ENCODE results near the gene FCHSD1. TPM values are rescaled to one million over a fixed set of nuclear protein-coding genes. Genes with fewer than 3 reads are reported as not detected.
"Not testable (repeated sequence)": the region's sequence is repeated elsewhere in the genome, so short reads cannot be mapped to it uniquely, and the experiment has no call there.

The FCHSD1 gene
- polyA plus RNA-seq, 6 donors from 2014 or later = 4.9 to 12.1 (median 8.2) TPM

GRCh38 chr5:141617128-141617527 lies 34.1 kb downstream of the FCHSD1 start:
- peaks cover 41 to 73% (median 43%) of the 10 kb centered on the region in 3 donors for H3K4me1 Mint-ChIP-seq

GRCh38 chr5:141615991-141616720 lies 35.1 kb downstream of the FCHSD1 start:
- no peaks in the 10 kb centered on the region for H3K27me3 Mint-ChIP-seq
- DNase-seq = no peak

More at GRCh38 chr5:141617128-141617527, 34.1 kb downstream of the FCHSD1 start:
- Mint-ChIP-seq H3K27ac (peak overlapping the region in 5 of 6 donors; percentile 93 to 98 (median 96)), H3K4me3 (peak overlapping the region; percentile 91 to 99 (median 98)), H3K9me3 (no peaks in the 10 kb centered on the region), H3K27me3 (no peaks in the 10 kb centered on the region), H3K36me3 (peaks cover 0 to 19% of the 10 kb centered on the region in 2 donors)
- DNase-seq = no peak
- no peak for ATAC-seq (ENCODE audit: low read depth in 2 of 2)

GRCh38 chr5:141613344-141613743 lies 37.9 kb downstream of the FCHSD1 start:
- peaks cover 0 to 13% of the 10 kb centered on the region in 2 donors for H3K36me3 Mint-ChIP-seq
- ATAC-seq (ENCODE audit: low read depth in 2 of 2) = no peak

More at GRCh38 chr5:141615991-141616720, 35.1 kb downstream of the FCHSD1 start:
- H3K4me3 Mint-ChIP-seq = peak overlapping the region; percentile 70 to 98 (median 96)
- H3K36me3 Mint-ChIP-seq = peaks cover 0 to 16% of the 10 kb centered on the region in 2 donors
- H3K27ac Mint-ChIP-seq = peak overlapping the region in 5 of 6 donors; percentile 14 to 95 (median 40)
- peaks cover 40 to 76% (median 46%) of the 10 kb centered on the region in 3 donors for H3K4me1 Mint-ChIP-seq
- no peak for ATAC-seq (ENCODE audit: low read depth in 2 of 2)
- no peaks in the 10 kb centered on the region for H3K9me3 Mint-ChIP-seq

DNA sequence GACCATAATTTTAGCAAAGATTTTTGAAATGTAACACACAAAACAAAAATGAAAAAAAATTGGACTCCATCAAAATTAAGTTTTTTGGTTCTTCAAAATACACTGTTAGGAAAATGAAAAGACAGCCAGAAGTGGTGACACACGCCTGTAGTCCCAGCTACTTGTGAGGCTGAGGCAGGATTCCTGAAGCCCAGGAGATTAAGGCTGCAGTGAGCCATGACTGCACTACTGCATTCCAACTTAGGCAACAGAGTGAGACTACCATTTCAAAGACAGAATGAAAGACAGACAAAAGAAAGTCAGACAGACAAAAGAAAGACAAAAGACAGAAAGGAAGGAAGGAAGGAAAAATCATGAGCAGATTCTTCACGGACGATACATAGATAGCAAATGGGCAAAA lies 39.9 kb downstream of the FCHSD1 start:
- peak overlapping the region in 3 of 6 donors; percentile 17 to 72 (median 32) for H3K27ac Mint-ChIP-seq
- no peak overlapping the region for H3K4me3 Mint-ChIP-seq
- no peaks in the 10 kb centered on the region for H3K9me3 Mint-ChIP-seq
- peaks cover 41 to 81% (median 61%) of the 10 kb centered on the region in 3 donors for H3K4me1 Mint-ChIP-seq
- no peaks in the 10 kb centered on the region for H3K27me3 Mint-ChIP-seq
- peaks cover 0 to 8% of the 10 kb centered on the region in 2 donors for H3K36me3 Mint-ChIP-seq
- no peak for ATAC-seq (ENCODE audit: low read depth in 2 of 2)
- DNase-seq = no peak

More at GRCh38 chr5:141613344-141613743, 37.9 kb downstream of the FCHSD1 start:
- Mint-ChIP-seq H3K27me3 (no peaks in the 10 kb centered on the region), H3K27ac (peak overlapping the region in 3 of 6 donors; percentile 6 to 72 (median 33)), H3K9me3 (no peaks in the 10 kb centered on the region), H3K4me3 (no peak overlapping the region), H3K4me1 (peaks cover 48 to 81% (median 63%) of the 10 kb centered on the region in 3 donors)
- no peak for DNase-seq

- not testable (repeated sequence) for ATAC-seq (ENCODE audit: low read depth in 2 of 2); H3K36me3 Mint-ChIP-seq; H3K4me3 Mint-ChIP-seq; DNase-seq; H3K27me3 Mint-ChIP-seq; H3K9me3 Mint-ChIP-seq
- Mint-ChIP-seq H3K27ac (peak overlapping the region in 4 of 6 donors; percentile 35 to 58 (median 52)), H3K4me1 (peaks cover 43 to 78% (median 65%) of the 10 kb centered on the region in 3 donors)
Measured at GRCh38 chr5:141609921-141610320, 41.3 kb downstream of the FCHSD1 start.

DNA sequence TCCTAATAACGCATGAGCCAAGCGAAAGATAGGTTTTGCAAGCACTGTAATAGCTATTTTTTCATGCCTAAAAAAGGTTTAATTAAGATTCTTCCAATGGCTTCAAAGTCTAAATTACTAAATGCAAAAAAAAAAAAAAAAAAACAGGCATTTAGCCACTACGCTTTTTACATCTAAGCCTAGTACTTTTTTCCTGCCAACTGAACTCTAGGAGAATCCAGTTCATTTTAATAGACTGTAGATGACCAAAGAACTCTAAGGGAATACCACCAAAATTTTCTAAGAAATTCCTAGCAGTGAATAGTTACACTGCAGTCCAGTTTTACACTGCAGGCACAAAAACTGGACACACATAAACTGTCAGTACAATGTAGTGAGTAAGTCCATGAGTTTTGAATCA lies 42.2 kb downstream of the FCHSD1 start:
- no peak for DNase-seq
- Mint-ChIP-seq H3K4me1 (peaks cover 49 to 81% (median 73%) of the 10 kb centered on the region in 3 donors), H3K36me3 (peaks cover 0 to 8% of the 10 kb centered on the region in 2 donors), H3K9me3 (no peaks in the 10 kb centered on the region), H3K27me3 (no peaks in the 10 kb centered on the region), H3K27ac (no peak overlapping the region), H3K4me3 (no peak overlapping the region)
- no peak for ATAC-seq (ENCODE audit: low read depth in 2 of 2)

GRCh38 chr5:141608557-141608956 lies 42.7 kb downstream of the FCHSD1 start:
- DNase-seq (no peak), ATAC-seq (ENCODE audit: low read depth in 2 of 2) (no peak)
- Mint-ChIP-seq H3K4me3 (no peak overlapping the region), H3K27me3 (no peaks in the 10 kb centered on the region), H3K4me1 (peaks cover 52 to 81% (median 74%) of the 10 kb centered on the region in 3 donors), H3K36me3 (peaks cover 0 to 8% of the 10 kb centered on the region in 2 donors), H3K27ac (peak overlapping the region; percentile 49 to 81 (median 70)), H3K9me3 (no peaks in the 10 kb centered on the region)

DNA sequence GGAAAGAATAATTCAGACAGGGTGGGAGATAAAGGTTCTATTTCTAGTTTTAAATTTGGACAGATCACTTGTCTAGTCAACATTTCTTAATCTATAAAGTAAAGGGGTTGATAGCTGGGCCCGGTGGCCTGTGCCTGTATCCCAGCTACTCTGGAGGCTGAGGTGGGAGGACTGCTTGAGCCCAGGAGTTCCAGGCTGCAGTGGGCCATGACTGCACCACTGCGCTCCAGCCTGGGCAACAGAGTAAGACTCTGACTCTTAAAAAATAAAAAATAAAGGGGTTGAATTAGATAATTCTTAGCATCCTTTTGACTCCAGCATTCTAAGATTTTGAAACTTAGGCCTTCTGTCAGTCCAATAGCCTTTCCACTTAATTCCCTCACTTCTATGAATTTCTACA lies 43.2 kb downstream of the FCHSD1 start:
- Mint-ChIP-seq H3K27me3 (no peaks in the 10 kb centered on the region), H3K4me1 (peaks cover 49 to 76% (median 70%) of the 10 kb centered on the region in 3 donors), H3K9me3 (no peaks in the 10 kb centered on the region), H3K36me3 (peaks cover 0 to 8% of the 10 kb centered on the region in 2 donors), H3K4me3 (peak overlapping the region in 2 of 8 donors; percentile 9 to 15), H3K27ac (peak overlapping the region in 5 of 6 donors; percentile 69 to 94 (median 73))
- ATAC-seq (ENCODE audit: low read depth in 2 of 2) (no peak), DNase-seq (no peak)

GRCh38 chr5:141605523-141606277 lies 45.5 kb downstream of the FCHSD1 start:
- Mint-ChIP-seq H3K9me3 (no peaks in the 10 kb centered on the region), H3K4me3 (peak overlapping the region; percentile 6 to 82 (median 66)), H3K36me3 (no peaks in the 10 kb centered on the region), H3K27me3 (no peaks in the 10 kb centered on the region), H3K4me1 (peaks cover 49 to 69% (median 55%) of the 10 kb centered on the region in 3 donors), H3K27ac (peak overlapping the region; percentile 57 to 94 (median 82))
- DNase-seq = peak; percentile 80
- ATAC-seq (ENCODE audit: low read depth in 2 of 2) = peak; percentile 100

- H3K27me3 Mint-ChIP-seq = no peaks in the 10 kb centered on the region
- H3K27ac Mint-ChIP-seq = peak overlapping the region; percentile 72 to 92 (median 91)
- DNase-seq (peak; percentile 15), ATAC-seq (ENCODE audit: low read depth in 2 of 2) (no peak)
- no peaks in the 10 kb centered on the region for H3K9me3 Mint-ChIP-seq
- H3K4me1 Mint-ChIP-seq = peaks cover 56 to 77% (median 62%) of the 10 kb centered on the region in 3 donors
- no peaks in the 10 kb centered on the region for H3K36me3 Mint-ChIP-seq
- H3K4me3 Mint-ChIP-seq = peak overlapping the region in 7 of 8 donors; percentile 54 to 77 (median 69)
Measured at GRCh38 chr5:141603923-141604717, 47.1 kb downstream of the FCHSD1 start.

GRCh38 chr5:141602606-141603005 lies 48.6 kb downstream of the FCHSD1 start:
- DNase-seq (no peak), ATAC-seq (ENCODE audit: low read depth in 2 of 2) (no peak)
- H3K27me3 Mint-ChIP-seq = no peaks in the 10 kb centered on the region
- no peak overlapping the region for H3K4me3 Mint-ChIP-seq
- H3K36me3 Mint-ChIP-seq = no peaks in the 10 kb centered on the region
- peak overlapping the region in 1 of 6 donors; percentile 69 for H3K27ac Mint-ChIP-seq
- H3K4me1 Mint-ChIP-seq = peaks cover 50 to 74% (median 59%) of the 10 kb centered on the region in 3 donors
- H3K9me3 Mint-ChIP-seq = no peaks in the 10 kb centered on the region

DNA sequence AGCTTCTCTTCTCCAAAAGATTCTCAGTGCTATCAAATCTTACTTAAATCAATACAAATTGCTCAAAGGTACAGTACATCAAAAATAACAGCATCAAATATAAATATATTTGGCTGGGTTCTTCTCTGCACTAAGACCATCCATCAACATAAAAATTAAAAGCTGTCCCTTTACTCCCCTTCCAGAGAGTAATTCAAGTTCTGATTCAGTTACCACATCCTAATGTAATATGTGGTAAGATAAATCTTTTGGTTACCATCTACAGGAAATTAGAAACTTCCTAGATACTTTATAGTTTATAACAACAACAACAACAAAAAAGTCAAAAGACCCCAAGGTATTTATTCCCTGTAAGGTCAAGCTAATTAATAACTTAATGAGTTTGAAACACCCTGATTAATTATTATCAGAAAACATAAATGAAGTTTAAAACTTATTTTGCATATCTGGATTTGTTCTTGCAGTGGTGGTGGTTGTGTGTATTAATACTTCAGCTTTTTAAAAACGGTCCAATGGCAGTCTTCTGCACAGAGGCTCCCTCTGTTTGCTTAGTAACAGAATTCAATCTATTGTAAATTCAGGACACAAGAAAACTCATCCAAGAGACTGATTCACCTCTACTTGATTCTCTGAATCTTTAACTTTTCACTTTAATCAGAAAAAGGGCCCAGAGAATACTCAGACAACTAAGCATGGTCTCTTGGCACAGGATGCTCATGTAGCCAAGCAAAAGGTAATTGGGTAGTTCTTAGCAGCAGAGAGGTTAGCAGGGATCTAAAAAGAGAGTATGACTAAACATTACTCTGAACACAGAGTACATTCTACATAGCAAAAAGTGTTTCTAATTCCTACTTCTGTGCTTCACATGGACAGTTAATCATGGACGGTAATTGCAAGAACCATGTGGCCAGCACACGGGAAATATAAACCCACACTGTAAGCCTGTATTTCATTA lies 52.5 kb downstream of the FCHSD1 start:
- peaks cover 0 to 5% (median 0%) of the 10 kb centered on the region in 7 donors for H3K9me3 Mint-ChIP-seq
- H3K4me3 Mint-ChIP-seq = no peak overlapping the region
- H3K4me1 Mint-ChIP-seq = peaks cover 35 to 56% (median 36%) of the 10 kb centered on the region in 3 donors
- peaks cover 6 to 10% of the 10 kb centered on the region in 2 donors for H3K36me3 Mint-ChIP-seq
- DNase-seq = no peak
- no peaks in the 10 kb centered on the region for H3K27me3 Mint-ChIP-seq
- peak overlapping the region in 5 of 6 donors; percentile 15 to 70 (median 44) for H3K27ac Mint-ChIP-seq
- ATAC-seq (ENCODE audit: low read depth in 2 of 2) = no peak
